ENCODE measurements around the gene FOXJ1. TPM values are rescaled to one million over a fixed set of nuclear protein-coding genes. Genes with fewer than 3 reads are reported as not detected.

The FOXJ1 gene
- total and polyA plus RNA-seq, 2 of the 13 experiments (the other 11 are each of a cell fraction or from before 2014, with no cell fraction given): 0.98 to 1.6 TPM

GRCh38 chr17:76119409-76120371, 21.4 kb downstream of the FOXJ1 start (continued):
- TF ChIP-seq GPN1 (CRISPR knock-in tag; IDR thresholded peaks at IDR 0.05; ENCODE audit: borderline replicate concordance) (no peak), RBM39 (IDR thresholded peaks at IDR 0.05; ENCODE audit: low read depth, low read length, poor library complexity, severe bottlenecking) (no peak), SAP130 (CRISPR knock-in tag; IDR thresholded peaks at IDR 0.05; ENCODE audit: low read depth) (peak; percentile 64), MED1 (CRISPR knock-in tag; IDR thresholded peaks at IDR 0.05) (peak; percentile 89), HOXD1 (CRISPR knock-in tag; IDR thresholded peaks at IDR 0.05) (no peak), STAG1 (CRISPR knock-in tag; IDR thresholded peaks at IDR 0.05) (peak; percentile 24; the same call in 1 of the 2 replicates), DNMT1 (CRISPR knock-in tag; IDR thresholded peaks at IDR 0.05) (no peak), ZNF83 (CRISPR knock-in tag; IDR thresholded peaks at IDR 0.05; ENCODE audit: borderline replicate concordance) (no peak), NFKBIZ (CRISPR knock-in tag; IDR thresholded peaks at IDR 0.05) (no peak; the same call in 1 of the 2 replicates), ZNF136 (CRISPR knock-in tag; IDR thresholded peaks at IDR 0.05; ENCODE audit: low read depth) (no peak)
- TF ChIP-seq, protein P1, sequence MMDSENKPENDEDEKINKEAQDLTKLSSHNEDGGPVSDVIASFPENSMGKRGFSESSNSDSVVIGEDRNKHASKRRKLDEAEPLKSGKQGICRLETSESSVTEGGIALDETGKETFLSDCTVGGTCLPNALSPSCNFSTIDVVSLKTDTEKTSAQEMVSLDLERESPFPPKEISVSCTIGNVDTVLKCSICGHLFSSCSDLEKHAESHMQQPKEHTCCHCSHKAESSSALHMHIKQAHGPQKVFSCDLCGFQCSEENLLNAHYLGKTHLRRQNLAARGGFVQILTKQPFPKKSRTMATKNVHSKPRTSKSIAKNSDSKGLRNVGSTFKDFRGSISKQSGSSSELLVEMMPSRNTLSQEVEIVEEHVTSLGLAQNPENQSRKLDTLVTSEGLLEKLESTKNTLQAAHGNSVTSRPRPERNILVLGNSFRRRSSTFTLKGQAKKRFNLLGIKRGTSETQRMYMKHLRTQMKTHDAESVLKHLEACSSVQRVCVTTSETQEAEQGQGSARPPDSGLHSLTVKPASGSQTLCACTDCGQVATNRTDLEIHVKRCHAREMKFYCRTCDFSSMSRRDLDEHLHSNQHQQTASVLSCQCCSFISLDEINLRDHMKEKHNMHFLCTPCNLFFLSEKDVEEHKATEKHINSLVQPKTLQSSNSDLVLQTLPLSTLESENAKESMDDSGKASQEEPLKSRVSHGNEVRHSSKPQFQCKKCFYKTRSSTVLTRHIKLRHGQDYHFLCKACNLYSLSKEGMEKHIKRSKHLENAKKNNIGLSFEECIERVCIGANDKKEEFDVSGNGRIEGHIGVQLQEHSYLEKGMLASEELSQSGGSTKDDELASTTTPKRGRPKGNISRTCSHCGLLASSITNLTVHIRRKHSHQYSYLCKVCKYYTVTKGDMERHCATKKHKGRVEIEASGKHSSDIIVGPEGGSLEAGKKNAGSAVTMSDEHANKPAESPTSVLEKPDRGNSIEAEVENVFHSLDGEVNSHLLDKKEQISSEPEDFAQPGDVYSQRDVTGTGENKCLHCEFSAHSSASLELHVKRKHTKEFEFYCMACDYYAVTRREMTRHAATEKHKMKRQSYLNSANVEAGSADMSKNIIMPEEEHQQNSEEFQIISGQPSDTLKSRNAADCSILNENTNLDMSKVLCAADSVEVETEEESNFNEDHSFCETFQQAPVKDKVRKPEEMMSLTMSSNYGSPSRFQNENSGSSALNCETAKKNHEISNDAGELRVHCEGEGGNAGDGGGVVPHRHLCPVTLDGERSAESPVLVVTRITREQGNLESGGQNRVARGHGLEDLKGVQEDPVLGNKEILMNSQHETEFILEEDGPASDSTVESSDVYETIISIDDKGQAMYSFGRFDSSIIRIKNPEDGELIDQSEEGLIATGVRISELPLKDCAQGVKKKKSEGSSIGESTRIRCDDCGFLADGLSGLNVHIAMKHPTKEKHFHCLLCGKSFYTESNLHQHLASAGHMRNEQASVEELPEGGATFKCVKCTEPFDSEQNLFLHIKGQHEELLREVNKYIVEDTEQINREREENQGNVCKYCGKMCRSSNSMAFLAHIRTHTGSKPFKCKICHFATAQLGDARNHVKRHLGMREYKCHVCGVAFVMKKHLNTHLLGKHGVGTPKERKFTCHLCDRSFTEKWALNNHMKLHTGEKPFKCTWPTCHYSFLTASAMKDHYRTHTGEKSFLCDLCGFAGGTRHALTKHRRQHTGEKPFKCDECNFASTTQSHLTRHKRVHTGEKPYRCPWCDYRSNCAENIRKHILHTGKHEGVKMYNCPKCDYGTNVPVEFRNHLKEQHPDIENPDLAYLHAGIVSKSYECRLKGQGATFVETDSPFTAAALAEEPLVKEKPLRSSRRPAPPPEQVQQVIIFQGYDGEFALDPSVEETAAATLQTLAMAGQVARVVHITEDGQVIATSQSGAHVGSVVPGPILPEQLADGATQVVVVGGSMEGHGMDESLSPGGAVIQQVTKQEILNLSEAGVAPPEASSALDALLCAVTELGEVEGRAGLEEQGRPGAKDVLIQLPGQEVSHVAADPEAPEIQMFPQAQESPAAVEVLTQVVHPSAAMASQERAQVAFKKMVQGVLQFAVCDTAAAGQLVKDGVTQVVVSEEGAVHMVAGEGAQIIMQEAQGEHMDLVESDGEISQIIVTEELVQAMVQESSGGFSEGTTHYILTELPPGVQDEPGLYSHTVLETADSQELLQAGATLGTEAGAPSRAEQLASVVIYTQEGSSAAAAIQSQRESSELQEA (CRISPR knock-in tag; IDR thresholded peaks at IDR 0.05; ENCODE audit: not compliant biosample characterization): no peak
- TF ChIP-seq, protein P2, sequence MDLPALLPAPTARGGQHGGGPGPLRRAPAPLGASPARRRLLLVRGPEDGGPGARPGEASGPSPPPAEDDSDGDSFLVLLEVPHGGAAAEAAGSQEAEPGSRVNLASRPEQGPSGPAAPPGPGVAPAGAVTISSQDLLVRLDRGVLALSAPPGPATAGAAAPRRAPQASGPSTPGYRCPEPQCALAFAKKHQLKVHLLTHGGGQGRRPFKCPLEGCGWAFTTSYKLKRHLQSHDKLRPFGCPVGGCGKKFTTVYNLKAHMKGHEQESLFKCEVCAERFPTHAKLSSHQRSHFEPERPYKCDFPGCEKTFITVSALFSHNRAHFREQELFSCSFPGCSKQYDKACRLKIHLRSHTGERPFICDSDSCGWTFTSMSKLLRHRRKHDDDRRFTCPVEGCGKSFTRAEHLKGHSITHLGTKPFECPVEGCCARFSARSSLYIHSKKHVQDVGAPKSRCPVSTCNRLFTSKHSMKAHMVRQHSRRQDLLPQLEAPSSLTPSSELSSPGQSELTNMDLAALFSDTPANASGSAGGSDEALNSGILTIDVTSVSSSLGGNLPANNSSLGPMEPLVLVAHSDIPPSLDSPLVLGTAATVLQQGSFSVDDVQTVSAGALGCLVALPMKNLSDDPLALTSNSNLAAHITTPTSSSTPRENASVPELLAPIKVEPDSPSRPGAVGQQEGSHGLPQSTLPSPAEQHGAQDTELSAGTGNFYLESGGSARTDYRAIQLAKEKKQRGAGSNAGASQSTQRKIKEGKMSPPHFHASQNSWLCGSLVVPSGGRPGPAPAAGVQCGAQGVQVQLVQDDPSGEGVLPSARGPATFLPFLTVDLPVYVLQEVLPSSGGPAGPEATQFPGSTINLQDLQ (CRISPR knock-in tag; IDR thresholded peaks at IDR 0.05): no peak
- TF ChIP-seq, protein P3, sequence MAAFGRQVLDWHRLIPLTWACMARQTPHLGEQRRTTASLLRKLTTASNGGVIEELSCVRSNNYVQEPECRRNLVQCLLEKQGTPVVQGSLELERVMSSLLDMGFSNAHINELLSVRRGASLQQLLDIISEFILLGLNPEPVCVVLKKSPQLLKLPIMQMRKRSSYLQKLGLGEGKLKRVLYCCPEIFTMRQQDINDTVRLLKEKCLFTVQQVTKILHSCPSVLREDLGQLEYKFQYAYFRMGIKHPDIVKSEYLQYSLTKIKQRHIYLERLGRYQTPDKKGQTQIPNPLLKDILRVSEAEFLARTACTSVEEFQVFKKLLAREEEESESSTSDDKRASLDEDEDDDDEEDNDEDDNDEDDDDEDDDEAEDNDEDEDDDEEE (CRISPR knock-in tag; IDR thresholded peaks at IDR 0.05): 0 out of 2 replicates have a peak, but pooled peaks have one; percentile 17
- TF ChIP-seq, protein P4, sequence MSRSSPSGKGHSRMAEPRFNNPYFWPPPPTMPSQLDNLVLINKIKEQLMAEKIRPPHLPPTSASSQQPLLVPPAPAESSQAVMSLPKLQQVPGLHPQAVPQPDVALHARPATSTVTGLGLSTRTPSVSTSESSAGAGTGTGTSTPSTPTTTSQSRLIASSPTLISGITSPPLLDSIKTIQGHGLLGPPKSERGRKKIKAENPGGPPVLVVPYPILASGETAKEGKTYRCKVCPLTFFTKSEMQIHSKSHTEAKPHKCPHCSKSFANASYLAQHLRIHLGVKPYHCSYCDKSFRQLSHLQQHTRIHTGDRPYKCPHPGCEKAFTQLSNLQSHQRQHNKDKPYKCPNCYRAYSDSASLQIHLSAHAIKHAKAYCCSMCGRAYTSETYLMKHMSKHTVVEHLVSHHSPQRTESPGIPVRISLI (CRISPR knock-in tag; IDR thresholded peaks at IDR 0.05; ENCODE audit: borderline replicate concordance): peak; percentile 93; the same call in 1 of the 2 replicates
